IPS-20b (cell line): ENCODE results near the gene IL17RC.

ENCODE experiments used
- H3K27ac ChIP-seq: one replicate; pipeline ENCODE4 v1.5.1; 2013; ENCODE audit warnings: low read length
- H3K27me3 ChIP-seq: 2 replicates; pipeline ENCODE4 v1.6.1; 2013; ENCODE audit warnings: mild to moderate bottlenecking, low read length, inconsistent platforms; ENCODE audit not compliant: insufficient read depth
- H3K36me3 ChIP-seq: 2 replicates; pipeline ENCODE4 v1.6.1; 2013; ENCODE audit warnings: low read depth, mild to moderate bottlenecking, inconsistent platforms, low read length, moderate library complexity; ENCODE audit not compliant: insufficient read depth
- H3K4me1 ChIP-seq: 2 replicates; pipeline ENCODE4 v1.6.1; 2013; ENCODE audit warnings: mild to moderate bottlenecking, control low read depth, inconsistent platforms, low read length, moderate library complexity; ENCODE audit not compliant: insufficient read depth
- H3K4me3 ChIP-seq: 2 replicates; pipeline ENCODE4 v1.5.1; 2013; ENCODE audit warnings: mild to moderate bottlenecking, low read length, inconsistent platforms
- H3K9ac ChIP-seq: 2 replicates; pipeline ENCODE4 v1.6.1; 2013; ENCODE audit warnings: low read depth, mild to moderate bottlenecking, inconsistent platforms, low read length, moderate library complexity
- H3K9me3 ChIP-seq: 2 replicates; pipeline ENCODE4 v1.6.1; 2013; ENCODE audit warnings: mild to moderate bottlenecking, low read depth, low read length, inconsistent platforms; ENCODE audit not compliant: insufficient read depth

The IL17RC gene

GRCh38 chr3:9928158-9928557 lies 11.3 kb downstream of the IL17RC start:
- Histone ChIP-seq H3K9me3 (no peaks in the 10 kb centered on the region), H3K27ac (no peak overlapping the region), H3K36me3 (no peaks in the 10 kb centered on the region; the same call in 1 of the 2 replicates), H3K9ac (no peak overlapping the region), H3K27me3 (peaks cover 9% of the 10 kb centered on the region; the same call in 1 of the 2 replicates), H3K4me1 (no peaks in the 10 kb centered on the region), H3K4me3 (no peak overlapping the region)

- no peak overlapping the region for H3K9ac ChIP-seq
- H3K9me3 ChIP-seq, result no peaks in the 10 kb centered on the region
- H3K27ac ChIP-seq, result no peak overlapping the region
- H3K36me3 ChIP-seq, result peaks cover 2% of the 10 kb centered on the region; the same call in 1 of the 2 replicates
- H3K27me3 ChIP-seq, result peaks cover 9% of the 10 kb centered on the region; the same call in 1 of the 2 replicates
- peaks cover 3% of the 10 kb centered on the region; the same call in 1 of the 2 replicates for H3K4me1 ChIP-seq
- H3K4me3 ChIP-seq, result no peak overlapping the region
Observed at GRCh38 chr3:9930804-9931418, 14.0 kb downstream of the IL17RC start.

DNA sequence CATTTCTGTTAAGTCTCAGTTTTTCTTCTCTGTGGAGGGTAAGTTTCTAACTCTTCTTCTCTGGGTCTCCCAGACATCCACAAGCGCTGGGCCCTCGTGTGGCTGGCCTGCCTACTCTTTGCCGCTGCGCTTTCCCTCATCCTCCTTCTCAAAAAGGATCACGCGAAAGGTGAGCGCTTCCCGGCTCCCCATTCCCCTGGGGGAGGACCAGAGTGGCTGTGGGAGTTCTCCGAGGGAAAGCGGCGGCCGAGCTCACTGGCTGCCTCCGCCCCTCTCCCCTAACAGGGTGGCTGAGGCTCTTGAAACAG lies 15.6 kb downstream of the IL17RC start:
- peaks cover 3% of the 10 kb centered on the region; the same call in 1 of the 2 replicates for H3K4me1 ChIP-seq
- H3K9ac ChIP-seq, result peak overlapping the region; percentile 88
- H3K9me3 ChIP-seq, result no peaks in the 10 kb centered on the region
- peak overlapping the region; percentile 89 for H3K4me3 ChIP-seq
- H3K36me3 ChIP-seq, result peaks cover 9% of the 10 kb centered on the region
- H3K27ac ChIP-seq, result no peak overlapping the region
- peaks cover 9% of the 10 kb centered on the region; the same call in 1 of the 2 replicates for H3K27me3 ChIP-seq

GRCh38 chr3:9932843-9933560 lies 16.1 kb downstream of the IL17RC start:
- Histone ChIP-seq H3K27me3 (peaks cover 9% of the 10 kb centered on the region; the same call in 1 of the 2 replicates), H3K27ac (no peak overlapping the region), H3K9me3 (no peaks in the 10 kb centered on the region), H3K9ac (peak overlapping the region; percentile 88; the same call in 1 of the 2 replicates), H3K4me1 (peaks cover 3% of the 10 kb centered on the region; the same call in 1 of the 2 replicates), H3K36me3 (peaks cover 9% of the 10 kb centered on the region), H3K4me3 (peak overlapping the region; percentile 89)

- H3K4me3 ChIP-seq, result peak within 1 kb of the TSS; percentile 89
Observed at GRCh38 chr3:9933561-9934234, 16.8 kb downstream of the IL17RC start, which contains the start of gene CRELD1. TSS of gene CRELD1 (plus strand) at chr3:9933834. CDS start at chr3:9934439, 605 bp downstream.

DNA sequence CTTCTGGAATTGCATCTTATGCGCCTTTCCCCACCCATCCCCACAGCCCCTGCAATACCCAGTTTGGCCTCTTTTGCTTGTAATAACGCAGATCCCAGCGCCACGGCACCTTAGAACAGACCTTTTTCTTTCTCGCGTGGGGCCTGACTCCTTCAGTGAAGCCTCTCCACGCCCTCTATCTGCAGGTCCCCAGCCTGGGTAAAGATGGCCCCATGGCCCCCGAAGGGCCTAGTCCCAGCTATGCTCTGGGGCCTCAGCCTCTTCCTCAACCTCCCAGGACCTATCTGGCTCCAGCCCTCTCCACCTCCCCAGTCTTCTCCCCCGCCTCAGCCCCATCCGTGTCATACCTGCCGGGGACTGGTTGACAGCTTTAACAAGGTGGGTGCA lies 17.3 kb downstream of the IL17RC start:
- Histone ChIP-seq H3K4me3 (peak overlapping the region; percentile 89), H3K27me3 (peaks cover 9% of the 10 kb centered on the region; the same call in 1 of the 2 replicates), H3K9me3 (no peaks in the 10 kb centered on the region), H3K9ac (peak overlapping the region; percentile 88), H3K4me1 (peaks cover 3% of the 10 kb centered on the region; the same call in 1 of the 2 replicates), H3K36me3 (peaks cover 9% of the 10 kb centered on the region), H3K27ac (peak overlapping the region; percentile 93)

More at GRCh38 chr3:9933561-9934234, 16.8 kb downstream of the IL17RC start, which contains the start of gene CRELD1:
- H3K9me3 ChIP-seq, result no peaks in the 10 kb centered on the region
- H3K9ac ChIP-seq, result peak within 1 kb of the TSS; percentile 88
- H3K4me1 ChIP-seq, result peaks cover 3% of the 10 kb centered on the region; the same call in 1 of the 2 replicates
- peaks cover 9% of the 10 kb centered on the region; the same call in 1 of the 2 replicates for H3K27me3 ChIP-seq
- H3K27ac ChIP-seq, result peak within 1 kb of the TSS; percentile 93
- H3K36me3 ChIP-seq, result peaks cover 9% of the 10 kb centered on the region

GRCh38 chr3:9934993-9935392 lies 18.1 kb downstream of the IL17RC start:
- no peaks in the 10 kb centered on the region for H3K9me3 ChIP-seq
- H3K27ac ChIP-seq, result no peak overlapping the region
- H3K4me1 ChIP-seq, result peaks cover 3% of the 10 kb centered on the region; the same call in 1 of the 2 replicates
- H3K27me3 ChIP-seq, result peaks cover 9% of the 10 kb centered on the region; the same call in 1 of the 2 replicates
- H3K36me3 ChIP-seq, result peaks cover 9% of the 10 kb centered on the region
- no peak overlapping the region for H3K4me3 ChIP-seq
- H3K9ac ChIP-seq, result no peak overlapping the region

DNA sequence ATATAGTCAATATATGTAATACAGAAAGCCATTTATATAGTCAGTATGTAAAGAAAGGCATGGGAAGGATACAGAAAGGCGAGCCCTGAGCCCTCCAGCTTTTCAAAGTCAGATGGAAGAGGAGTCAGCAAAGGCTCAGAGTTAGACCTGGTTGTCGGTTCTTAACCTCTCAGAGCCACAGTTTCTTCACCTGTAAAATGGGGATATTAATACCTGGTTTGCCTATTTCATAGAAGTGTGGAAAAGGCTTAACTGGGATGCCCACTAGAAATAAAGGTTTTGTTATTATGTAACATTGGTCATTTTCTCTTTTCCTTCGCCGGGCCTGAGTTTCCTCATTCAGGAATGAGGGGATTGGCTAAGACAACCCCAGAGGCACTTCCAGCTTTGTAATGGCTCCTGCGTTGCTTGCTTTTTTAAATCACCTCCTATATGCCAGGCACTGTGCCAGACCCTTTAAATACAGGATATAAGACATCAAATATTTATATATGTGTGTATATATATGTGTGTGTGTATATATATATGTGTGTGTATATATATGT lies 19.1 kb downstream of the IL17RC start:
- H3K9me3 ChIP-seq, result no peaks in the 10 kb centered on the region
- H3K4me1 ChIP-seq, result peaks cover 3% of the 10 kb centered on the region; the same call in 1 of the 2 replicates
- peaks cover 9% of the 10 kb centered on the region; the same call in 1 of the 2 replicates for H3K36me3 ChIP-seq
- H3K27ac ChIP-seq, result no peak overlapping the region
- H3K9ac ChIP-seq, result no peak overlapping the region
- H3K27me3 ChIP-seq, result peaks cover 9% of the 10 kb centered on the region; the same call in 1 of the 2 replicates
- no peak overlapping the region for H3K4me3 ChIP-seq

DNA sequence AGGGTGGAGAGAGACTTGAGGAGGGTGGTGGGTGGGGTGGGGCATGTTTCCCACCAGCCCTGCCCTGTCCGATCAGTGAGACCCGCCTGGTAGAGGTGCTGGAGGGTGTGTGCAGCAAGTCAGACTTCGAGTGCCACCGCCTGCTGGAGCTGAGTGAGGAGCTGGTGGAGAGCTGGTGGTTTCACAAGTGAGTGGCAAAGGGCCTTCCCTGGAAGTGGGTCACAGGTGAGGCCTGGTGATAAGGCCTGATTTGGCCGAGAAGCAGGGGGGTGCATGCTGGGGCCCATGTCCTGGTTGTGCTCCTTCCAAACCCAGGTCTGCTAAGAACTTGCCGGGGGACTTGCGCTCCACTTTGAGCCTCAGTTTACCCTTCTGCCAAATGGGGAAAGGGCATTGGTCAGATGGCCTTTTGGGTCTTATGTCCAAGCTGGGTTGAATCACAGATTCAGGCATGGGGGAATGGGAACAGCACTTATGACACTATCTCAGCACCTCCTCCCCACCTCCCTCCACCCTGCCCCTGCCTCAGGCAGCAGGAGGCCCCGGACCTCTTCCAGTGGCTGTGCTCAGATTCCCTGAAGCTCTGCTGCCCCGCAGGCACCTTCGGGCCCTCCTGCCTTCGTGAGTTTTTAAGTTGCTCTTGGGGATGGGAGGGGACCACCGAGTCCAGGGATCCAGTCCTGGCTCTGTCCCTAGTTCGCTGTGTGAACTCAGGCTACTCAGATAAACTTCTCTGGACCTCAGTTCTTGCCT lies 20.8 kb downstream of the IL17RC start:
- peaks cover 3% of the 10 kb centered on the region; the same call in 1 of the 2 replicates for H3K4me1 ChIP-seq
- H3K9me3 ChIP-seq, result no peaks in the 10 kb centered on the region
- H3K4me3 ChIP-seq, result no peak overlapping the region
- peaks cover 9% of the 10 kb centered on the region; the same call in 1 of the 2 replicates for H3K36me3 ChIP-seq
- H3K27me3 ChIP-seq, result no peaks in the 10 kb centered on the region; the same call in 1 of the 2 replicates
- H3K9ac ChIP-seq, result no peak overlapping the region
- H3K27ac ChIP-seq, result no peak overlapping the region

- H3K9me3 ChIP-seq, result no peaks in the 10 kb centered on the region
- peaks cover 3% of the 10 kb centered on the region; the same call in 1 of the 2 replicates for H3K4me1 ChIP-seq
- H3K4me3 ChIP-seq, result no peak overlapping the region
- H3K9ac ChIP-seq, result no peak overlapping the region
- no peak overlapping the region for H3K27ac ChIP-seq
- H3K36me3 ChIP-seq, result peaks cover 9% of the 10 kb centered on the region; the same call in 1 of the 2 replicates
- H3K27me3 ChIP-seq, result no peaks in the 10 kb centered on the region
Observed at GRCh38 chr3:9938966-9939365, 22.1 kb downstream of the IL17RC start.
